HTR-8/SVneo (cell line): ENCODE data around the gene PDRG1.

Experiments used
- DNase-seq: peaks from one replicate; pipeline ENCODE4 v3.0.0; 2011; ENCODE audit warnings: low spot score, mixed read lengths; ENCODE audit not compliant: insufficient read length
- FAIRE-seq: peaks from 2 replicates; lab custom pipeline; 2011; peaks lifted over from hg19 to GRCh38; lab: Jason Lieb, UNC

PDRG1 gene

DNA sequence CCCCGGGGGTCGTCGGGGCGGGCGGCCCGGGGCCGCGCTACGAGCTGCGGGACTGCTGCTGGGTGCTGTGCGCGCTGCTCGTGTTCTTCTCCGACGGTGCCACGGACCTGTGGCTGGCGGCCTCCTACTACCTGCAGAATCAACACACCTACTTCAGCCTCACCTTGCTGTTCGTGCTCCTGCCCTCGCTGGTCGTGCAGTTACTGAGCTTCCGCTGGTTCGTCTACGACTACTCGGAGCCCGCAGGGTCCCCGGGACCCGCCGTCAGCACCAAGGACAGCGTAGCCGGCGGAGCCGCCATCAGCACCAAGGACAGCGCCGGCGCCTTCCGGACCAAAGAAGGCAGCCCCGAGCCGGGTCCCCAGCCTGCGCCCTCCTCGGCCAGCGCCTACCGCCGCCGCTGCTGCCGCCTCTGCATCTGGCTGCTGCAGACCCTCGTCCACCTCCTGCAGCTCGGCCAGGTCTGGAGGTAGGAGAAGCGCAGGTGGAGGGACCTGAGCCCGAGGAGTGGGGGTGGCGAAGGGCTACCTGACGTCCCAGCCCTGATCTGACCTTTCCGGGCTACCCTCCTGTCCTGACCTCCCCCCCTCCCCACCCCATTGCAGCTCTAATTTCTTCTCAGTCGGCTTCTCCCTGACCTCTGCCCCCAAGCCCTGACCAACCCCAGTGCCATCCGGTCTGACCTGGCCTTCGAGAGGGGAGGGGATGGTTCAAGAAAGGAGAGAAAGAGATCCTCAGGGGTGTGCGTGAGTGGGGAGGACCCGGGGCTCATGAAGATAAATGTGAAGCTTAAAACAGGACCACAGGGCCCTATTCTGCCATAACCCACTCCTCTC is 16.7 kb upstream of the PDRG1 start:
- DNase-seq (peak; percentile 90), FAIRE-seq (peak; percentile 77)

DNA sequence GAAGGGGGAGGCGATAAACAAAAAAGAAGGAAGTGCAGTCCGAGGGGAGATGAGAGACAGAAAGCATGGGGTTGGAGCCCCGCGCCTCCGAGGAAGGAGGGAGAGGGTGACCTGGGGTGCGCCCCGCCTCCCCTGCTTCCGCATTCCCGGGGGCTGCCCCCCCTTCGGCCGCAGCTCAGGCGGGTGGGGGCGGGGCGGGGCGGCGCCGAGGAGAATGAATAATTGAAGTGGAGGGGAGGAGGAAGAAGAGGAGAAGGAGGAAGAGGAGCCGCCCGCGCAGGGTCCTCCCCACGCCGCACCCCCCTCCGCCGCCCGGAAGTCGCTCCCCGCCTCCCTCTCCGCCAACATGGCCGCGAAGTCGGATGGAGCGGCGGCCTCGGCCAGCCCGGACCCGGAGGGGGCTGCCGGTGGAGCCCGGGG is 16.0 kb upstream of the PDRG1 start, which contains the start of gene XKR7:
XKR7 (plus strand) TSS at position 322 of the 420 bp plus-strand sequence; CDS start at position 347, 25 bp downstream.
- DNase-seq, result no peak
- FAIRE-seq, result no peak

DNA sequence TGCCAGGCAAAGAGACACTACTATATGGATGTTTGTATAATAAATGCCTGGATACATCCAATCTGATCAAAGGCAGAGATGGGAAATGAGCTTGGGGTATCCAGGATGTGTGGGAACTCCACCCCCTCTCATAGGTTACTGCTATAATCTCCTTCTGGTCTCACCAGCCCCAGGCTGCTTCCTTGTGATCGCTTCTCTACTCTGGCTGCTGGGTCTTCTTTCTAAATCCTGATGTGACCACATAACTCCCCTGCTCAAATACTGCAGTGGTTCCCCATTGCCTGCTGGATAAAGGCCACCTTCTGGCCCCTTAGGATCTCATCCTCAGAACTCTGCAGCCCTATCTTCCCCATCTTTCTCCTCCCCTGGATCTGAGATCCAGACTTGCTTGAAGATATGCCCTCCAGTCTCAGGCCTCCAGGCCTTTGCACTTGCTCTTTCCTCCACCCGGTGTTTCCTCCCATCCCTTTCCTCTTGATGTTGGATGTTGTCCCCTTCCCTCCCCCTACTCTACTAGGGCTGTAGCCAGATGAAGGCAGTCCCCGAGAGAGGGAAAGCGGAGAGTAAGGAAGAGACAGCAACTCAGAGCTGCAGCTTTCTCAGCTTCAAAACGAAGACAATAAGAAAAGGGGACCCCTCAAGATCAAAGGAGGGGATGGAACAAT is 15.3 kb upstream of the PDRG1 start:
- FAIRE-seq, result no peak
- no peak for DNase-seq

DNA sequence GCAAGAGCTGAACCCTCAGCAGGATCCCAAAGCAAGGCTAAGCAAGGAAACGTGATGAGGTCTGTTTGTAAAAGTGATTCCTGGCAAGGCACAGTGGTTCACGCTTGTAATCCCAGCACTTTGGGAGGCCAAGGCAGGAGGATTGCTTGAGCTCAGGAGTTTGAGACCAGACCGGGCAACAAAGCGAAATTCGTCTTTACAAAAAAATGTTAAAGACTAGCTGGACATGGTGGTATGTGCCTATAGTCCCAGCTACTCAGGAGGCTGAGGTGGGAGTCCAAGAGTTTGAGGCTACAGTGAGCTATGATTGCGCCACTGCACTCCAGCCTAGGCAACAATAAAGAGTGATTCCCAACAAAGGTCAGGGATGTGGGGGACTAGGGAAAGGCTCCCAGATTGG is 12.0 kb upstream of the PDRG1 start:
- FAIRE-seq (no peak), DNase-seq (no peak)

DNA sequence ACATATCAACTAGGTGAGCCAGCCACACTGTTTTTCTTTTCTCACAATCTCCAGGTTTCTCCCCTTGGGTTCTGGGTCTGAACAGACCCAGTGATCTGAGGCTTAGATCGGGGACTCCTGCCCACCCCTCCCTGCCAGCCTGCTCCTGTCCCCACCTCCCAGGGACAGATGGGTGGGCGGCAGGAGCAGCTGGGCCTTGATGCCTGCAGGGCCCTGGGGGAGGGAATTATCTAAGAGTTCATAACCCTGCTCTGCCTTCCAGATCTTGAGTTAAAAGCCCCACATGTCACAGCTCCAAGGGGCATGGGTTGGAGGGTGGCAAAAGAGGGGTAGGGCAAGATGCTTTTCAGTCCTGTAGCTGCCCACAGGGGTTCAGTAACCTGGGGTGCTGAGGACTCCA is 10.9 kb upstream of the PDRG1 start:
- FAIRE-seq, result no peak
- no peak for DNase-seq

DNA sequence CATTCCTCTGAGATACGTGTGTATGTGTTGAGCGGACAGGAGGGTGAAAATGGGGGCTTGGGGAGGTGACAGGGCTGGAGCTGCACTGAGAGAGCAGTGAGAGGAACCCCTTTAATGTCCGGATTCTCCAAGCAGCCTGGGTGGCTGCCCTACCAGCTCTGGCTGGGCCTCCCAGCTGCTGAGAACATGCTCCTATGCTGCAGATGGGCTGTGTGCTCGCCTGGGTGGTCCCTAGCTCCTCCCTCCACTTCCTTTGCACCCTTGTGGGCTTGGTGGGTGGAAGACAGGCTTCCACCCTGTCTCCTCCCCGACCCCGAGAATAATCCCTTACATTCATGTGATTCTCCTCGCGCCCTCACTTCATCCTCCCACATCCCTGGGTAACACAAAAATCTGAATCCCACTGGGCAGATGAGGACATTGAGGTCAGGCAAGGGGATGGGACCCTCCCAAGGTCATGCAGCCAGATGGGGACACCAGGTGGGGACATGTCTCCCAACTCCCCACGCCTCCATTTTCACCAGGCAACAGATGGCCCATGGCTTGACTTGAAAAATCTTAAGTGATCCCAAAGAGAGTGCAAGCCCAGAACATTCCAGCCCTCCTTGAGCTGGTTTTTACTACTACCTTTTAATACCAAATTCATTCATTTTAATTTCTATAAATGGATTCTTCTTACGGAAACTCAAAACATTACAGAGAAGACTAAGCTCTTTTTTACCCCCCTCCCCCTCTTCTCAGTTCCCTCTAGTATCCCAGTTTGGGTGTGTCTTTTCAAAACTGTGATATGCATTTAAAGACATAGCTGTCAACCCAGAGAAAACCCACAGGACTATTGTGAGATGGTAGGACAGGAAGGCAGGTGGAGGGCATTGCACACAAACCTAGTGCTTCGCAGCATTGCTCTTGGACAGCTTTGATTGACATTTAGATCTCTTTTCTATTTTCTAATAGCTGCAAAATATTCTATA is 5.0 kb upstream of the PDRG1 start:
- DNase-seq (no peak), FAIRE-seq (no peak)

DNA sequence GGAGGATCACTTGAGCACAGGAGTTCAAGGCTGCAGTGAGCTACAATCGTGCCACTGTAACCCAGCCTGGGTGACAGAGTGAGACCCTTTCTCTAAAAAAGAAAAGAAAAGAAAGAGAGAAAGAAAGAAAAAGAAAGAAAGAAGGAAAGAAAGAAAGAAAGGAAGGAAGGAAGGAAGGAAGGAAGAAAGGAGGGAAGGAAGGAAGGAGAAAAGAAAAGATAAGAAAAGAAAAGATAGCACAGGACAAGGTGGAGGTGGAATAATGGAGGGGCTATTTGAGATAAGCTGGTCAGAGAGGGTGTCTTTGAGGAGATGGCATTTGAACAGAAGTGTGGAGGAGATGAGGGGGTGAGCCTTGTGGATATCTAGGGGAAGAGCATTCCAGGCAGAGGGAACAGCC is 2.7 kb upstream of the PDRG1 start:
- DNase-seq, result no peak
- FAIRE-seq, result no peak

DNA sequence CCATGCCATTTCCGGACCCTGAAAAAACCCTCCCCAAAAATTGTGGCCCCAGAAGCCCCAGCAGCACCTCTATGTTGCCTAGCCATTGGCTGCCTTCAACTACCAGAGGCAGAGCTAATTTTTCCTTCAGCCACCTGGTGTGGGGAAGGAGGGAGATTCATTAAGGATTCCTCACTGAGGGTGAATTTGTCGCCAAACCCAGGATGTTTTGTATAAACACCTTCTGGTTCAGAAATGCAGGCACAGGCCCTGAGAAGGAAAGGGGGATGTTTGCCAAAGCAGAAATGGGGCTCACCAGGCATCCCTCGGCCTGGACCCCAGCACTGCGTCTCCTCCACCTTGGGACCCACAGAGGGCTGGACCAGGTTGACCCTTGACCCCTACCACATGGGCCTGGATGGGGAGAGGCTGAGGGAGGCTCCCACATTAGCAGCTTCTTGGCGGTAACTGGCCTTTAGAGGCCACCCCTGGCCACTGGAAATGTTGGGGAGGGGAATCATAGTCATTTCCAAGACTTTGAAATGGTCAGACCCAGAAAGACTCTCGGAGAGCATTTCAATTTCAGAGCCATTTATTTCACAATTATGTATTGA is 1.8 kb upstream of the PDRG1 start:
- no peak for FAIRE-seq
- DNase-seq, result no peak

DNA sequence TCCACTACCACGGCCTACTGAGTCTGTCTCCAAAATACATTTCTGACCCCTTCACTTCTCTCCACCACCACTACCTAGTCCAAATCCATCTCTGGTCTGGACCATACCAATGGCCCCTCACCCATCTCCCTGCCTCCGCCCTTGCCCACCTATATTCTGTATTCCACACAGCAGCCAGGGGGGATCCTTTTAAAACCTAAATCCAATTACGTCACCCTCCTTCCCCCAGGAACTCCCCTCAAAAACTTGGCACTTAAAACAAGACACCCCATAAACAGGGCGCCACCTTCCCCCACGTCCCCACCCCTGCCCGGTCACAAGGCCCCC is 680 bp downstream of the PDRG1 start:
- FAIRE-seq, result no peak
- no peak for DNase-seq

DNA sequence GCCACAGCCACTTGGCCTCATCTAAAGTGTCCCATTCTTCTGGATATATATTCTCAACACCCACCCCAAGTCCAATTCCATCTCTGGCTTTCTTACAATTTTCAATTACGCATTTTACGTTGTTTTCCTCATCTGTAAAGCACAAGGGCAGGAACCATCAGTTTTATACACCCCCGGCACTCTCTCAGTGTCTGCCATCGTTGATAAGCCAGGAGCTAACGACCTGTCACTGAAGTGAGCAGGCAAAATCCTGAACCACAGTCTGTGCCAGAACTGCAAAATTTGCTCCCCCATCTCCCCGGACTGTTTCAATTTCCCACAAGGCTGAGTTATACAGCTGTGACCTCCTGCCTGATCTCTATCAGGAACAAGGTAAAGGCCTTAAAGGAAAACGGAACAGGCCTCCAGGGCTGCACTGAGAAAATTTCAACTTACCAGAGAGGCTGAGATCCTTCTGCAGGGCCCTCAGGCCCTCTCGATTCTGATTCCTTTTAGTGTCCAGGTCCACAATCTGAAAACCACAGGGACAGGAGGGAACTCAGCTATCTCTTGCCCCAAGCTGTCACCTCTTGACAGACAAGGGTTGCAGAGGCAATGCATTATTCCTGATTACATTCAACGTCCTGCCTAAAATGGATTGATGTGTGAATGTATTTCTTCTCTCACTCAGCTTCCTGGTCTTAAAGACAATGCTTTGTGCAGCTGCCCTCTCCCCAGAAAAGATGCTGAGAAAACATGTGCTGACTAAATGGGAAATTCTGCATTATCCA is 1.8 kb downstream of the PDRG1 start:
- FAIRE-seq, result no peak

DNA sequence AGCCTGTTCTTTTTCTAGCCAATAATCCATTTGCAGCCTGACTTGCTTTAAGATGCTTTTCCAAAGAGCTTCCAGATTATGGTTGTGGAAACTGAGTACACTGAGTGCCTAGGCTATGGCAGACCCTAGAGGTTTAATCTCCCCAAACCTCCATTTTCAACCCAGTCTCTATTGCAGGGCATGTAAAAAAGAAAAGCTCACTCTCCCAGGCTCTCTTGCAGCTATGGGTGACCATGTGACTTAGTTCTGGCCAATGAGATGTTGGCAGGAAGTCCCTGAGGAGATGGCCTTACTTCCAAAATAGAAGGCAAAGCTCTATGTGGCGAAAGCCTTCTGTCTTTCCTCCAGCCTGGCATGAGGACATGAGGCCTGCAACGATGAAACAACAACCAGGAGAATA is 3.8 kb downstream of the PDRG1 start:
- DNase-seq, result no peak
- no peak for FAIRE-seq

More for the DNA sequence above, 1.8 kb downstream of the PDRG1 start:
- no peak for DNase-seq

DNA sequence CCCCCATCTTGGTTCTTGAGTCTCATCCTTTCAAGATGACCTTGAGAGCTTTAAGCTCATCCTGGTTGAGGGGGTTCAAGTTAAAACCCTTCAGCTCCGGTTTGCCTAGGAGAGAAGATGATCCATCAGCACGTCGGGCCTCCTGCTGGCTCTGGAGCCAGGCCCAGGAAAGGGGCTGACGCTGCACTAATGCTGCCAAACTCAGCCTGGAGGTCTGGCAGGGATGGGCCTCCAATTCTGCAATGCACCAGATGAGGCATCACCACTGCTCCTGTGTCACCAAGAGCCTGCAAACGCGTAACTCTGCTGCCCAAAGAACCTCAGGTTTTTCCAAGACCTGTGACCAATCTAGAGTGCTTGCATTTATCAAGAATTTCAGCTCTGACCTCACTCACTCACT is 6.1 kb downstream of the PDRG1 start:
- FAIRE-seq, result no peak
- no peak for DNase-seq

DNA sequence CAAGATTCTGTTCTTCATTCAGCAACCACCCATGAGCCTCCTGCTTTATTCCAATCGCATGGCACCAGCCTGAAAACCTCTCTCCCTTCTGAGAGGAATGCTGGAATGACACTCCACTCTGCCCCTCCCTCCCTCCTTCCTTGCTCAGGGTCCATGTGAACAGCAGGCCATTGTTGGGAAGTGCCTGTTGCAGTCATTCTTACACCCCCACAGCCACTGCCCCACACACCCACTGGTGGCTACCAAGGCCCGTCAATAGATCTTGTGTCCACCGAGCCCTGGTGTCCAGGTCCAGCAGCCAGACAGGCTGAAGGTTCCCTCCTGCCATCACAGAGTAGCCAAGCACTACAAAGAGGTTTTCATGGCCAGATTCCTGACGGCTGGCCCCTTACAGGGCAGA is 6.5 kb downstream of the PDRG1 start:
- FAIRE-seq (no peak), DNase-seq (no peak)

DNA sequence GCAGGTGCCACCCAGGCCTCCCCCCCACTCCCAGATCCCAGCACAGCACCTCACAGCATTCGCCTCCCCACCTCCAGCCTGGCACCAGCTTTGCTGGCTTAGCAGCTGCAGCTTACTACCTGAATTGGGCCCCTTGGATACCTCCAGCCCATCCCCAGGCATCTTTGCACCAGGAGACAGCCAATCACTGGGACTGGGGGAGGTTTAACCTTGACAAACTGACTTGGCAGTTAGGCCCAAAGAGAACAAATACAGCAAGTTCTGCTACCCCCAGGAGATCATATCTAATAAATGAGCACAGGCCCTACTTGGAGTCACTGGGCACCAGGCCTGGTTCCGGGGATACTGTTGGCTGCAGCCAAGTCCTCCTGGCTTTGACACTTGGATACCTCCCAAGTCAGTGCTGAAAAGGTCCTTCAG is 8.8 kb downstream of the PDRG1 start:
- FAIRE-seq (no peak), DNase-seq (no peak)

DNA sequence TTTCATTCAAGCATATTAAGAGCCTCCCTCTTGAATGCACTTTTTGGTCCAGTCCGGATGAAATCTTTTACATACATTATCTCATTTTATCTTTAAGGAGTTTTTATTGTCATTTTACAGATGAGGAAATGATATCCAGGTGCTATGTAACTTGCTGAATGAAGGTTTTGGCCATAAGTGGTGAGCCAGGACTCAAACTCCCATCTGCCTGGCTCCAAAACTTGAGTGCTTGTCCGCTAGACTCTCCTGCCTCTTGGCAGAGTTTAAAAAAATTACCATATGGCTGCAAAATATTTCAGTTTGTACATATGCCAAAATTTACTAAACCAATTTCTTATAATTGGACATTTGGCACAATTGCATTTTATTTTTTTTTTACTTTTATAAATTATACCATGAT is 12.2 kb downstream of the PDRG1 start:
- DNase-seq (no peak), FAIRE-seq (no peak)

DNA sequence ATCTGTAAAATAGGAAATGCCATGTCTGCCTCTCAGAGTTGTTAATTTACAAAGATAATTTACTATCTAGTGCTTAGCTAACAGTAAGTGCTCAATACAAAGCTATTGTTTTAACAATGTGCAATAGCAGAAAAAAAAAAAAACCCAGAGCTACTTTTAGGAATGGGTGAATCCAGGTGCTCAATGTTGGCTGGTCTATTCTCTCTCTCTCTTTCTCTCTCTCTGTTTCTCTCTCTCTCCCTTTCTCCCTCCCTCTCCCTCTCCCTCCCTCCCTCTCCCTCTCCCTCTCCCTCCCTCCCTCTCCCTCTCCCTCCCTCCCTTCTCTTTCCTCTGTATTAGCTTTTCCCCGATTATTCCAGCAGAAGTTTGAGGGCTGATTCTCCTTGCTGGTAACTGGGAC is 14.0 kb downstream of the PDRG1 start:
- DNase-seq, result no peak
- FAIRE-seq, result no peak

DNA sequence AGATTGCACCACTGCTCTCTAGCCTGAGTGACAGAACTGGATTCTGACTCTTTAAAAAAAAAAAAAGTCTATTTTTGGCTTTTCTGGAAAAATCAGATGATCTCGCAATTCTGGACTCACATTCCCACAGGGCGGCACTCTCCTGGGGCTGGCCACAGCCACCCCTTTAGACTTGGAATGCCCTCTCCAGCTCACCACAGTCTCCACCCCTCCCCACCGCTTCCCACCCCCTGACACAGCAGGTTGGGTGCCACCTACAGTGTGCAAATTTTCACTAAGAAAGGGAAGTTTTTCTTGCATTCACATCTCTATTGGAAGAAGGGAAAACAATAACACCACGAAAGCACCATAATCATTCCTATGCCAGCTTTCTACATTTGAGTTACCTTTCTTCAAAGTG is 15.4 kb downstream of the PDRG1 start:
- FAIRE-seq, result no peak
- no peak for DNase-seq

DNA sequence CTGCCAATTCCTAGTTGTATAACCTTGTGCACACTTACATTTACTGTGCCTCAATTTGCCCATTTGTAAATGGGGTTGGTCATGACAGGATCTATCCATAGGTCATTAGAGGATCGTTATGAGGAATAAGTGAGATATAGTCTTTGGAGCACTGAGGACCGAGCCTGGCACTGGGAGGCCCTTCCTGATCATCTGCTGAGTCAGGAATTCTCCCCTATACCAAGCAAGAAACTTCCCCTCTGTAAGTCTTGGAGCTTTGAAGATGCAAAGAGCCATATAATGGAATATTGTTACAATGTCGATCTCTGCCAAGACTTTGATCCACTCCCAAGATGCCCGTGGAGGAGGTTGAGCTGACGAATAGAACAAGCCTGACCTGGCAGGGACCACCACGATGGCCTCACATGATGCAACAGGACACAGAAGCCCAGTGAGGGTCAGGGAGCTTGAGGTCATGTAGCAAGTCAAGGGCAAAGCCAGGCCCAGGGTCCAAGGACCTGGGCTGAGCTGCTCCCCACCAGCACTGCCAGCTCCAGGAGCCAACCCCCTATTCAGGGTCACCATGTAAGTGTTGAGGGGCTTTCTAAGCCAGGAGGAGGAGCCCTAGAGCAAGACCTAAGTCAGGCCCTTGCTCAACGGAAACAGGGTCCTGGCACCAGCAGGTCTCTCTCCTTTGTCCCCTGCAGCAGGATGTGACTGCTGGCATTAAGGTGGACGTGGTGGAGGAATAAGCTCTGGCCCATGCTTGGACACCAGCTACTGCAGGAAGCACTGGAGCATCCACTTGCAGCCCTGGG is 16.7 kb downstream of the PDRG1 start:
- DNase-seq, result no peak
- no peak for FAIRE-seq

DNA sequence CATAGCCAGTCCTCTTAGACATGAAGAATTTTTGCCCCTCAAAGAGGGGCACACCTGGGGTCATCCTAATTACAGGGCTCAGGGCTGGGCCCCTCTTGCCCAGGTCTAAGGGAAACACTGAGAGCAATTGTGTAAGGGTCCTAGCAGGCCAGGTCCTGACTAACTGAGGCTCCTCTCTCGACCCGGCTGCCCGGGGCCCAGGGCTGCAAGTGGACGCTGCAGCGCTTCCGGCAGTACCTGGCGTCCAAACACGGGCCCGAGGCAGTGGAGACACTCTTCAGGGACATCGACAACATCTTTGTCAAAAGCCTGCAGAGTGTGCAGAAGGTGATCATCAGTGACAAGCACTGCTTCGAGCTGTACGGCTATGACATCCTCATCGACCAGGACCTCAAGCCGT is 17.4 kb downstream of the PDRG1 start:
- DNase-seq, result no peak
- no peak for FAIRE-seq
